H1 (cell line): ENCODE results near the gene IL1RAP. TPM values are rescaled to one million over a fixed set of nuclear protein-coding genes. Genes with fewer than 3 reads are reported as not detected.
A peak's percentile ranks its signal among the peaks of the same experiment; 100 is the strongest.

Experiments used
- CTCF ChIA-PET: fragments of 300-600 bp; sonication (Branson Sonifier 250); formaldehyde crosslinking; loops from one replicate; lab custom pipeline; 2021; ENCODE audit not compliant: partially characterized antibody; lab: Charles Lee
- POLR2A ChIA-PET: fragments of 300-600 bp; sonication (Branson Sonifier 250); formaldehyde crosslinking; loops from one replicate; lab custom pipeline; 2021; ENCODE audit warnings: inconsistent platforms; ENCODE audit not compliant: partially characterized antibody; lab: Charles Lee
- DNase-seq, 2 experiments: peaks; one replicate each; pipeline versions ENCODE4 v3.0.0 to v3.0.0-alpha.2; 2010 to 2022; ENCODE audit warnings: low spot score in 2 of 2, low read depth in 1 of 2, mixed read lengths in 1 of 2
- FAIRE-seq: peaks from 2 replicates; lab custom pipeline; 2011; peaks lifted over from hg19 to GRCh38; lab: Jason Lieb, UNC
- H2AFZ ChIP-seq: 2 replicates; pipeline ENCODE4 v1.8.1; 2012; ENCODE audit warnings: low read length, inconsistent platforms
- H2AK5ac ChIP-seq: 2 replicates; pipeline ENCODE4 v1.6.1; 2013; ENCODE audit warnings: low read depth, low read length
- H2BK120ac ChIP-seq: replicated peaks from 2 replicates; pipeline ENCODE3; 2013; ENCODE audit warnings: low read depth, low read length, inconsistent platforms
- H2BK12ac ChIP-seq: 2 replicates; pipeline ENCODE4 v1.6.1; 2013; ENCODE audit warnings: low read depth, low read length
- H2BK15ac ChIP-seq: 2 replicates; pipeline ENCODE4 v1.6.1; 2013; ENCODE audit warnings: low read length
- H2BK20ac ChIP-seq: 2 replicates; pipeline ENCODE4 v1.6.1; 2013; ENCODE audit warnings: low read length
- H2BK5ac ChIP-seq: 2 replicates; pipeline ENCODE4 v1.6.1; 2013; ENCODE audit warnings: low read depth, low read length
- H3K14ac ChIP-seq: 2 replicates; pipeline ENCODE4 v1.6.1; 2013; ENCODE audit warnings: inconsistent platforms; ENCODE audit not compliant: insufficient read length
- H3K18ac ChIP-seq: 2 replicates; pipeline ENCODE4 v1.6.1; 2013; ENCODE audit warnings: low read length; ENCODE audit errors: extremely low read depth
- H3K23ac ChIP-seq: 2 replicates; pipeline ENCODE4 v1.6.1; 2013; ENCODE audit warnings: inconsistent platforms; ENCODE audit not compliant: insufficient read length
- H3K23me2 ChIP-seq: 2 replicates; pipeline ENCODE4 v1.6.1; 2013; ENCODE audit warnings: low read depth, low read length
- H3K27ac ChIP-seq: 2 replicates; pipeline ENCODE4 v1.6.1; 2011; ENCODE audit warnings: low read depth, low read length, inconsistent platforms
- H3K27me3 ChIP-seq, 4 experiments: replicated peaks in 1 of 4; 1 replicate in 1 of 4; 2 replicates in 3 of 4; pipeline versions ENCODE4 v1.6.1 to v1.8.1; 2011 to 2013; ENCODE audit warnings: low read length in 3 of 4, mild to moderate bottlenecking in 3 of 4, inconsistent platforms in 2 of 4, mixed read lengths in 2 of 4, moderate library complexity in 1 of 4; ENCODE audit not compliant: control insufficient read depth in 3 of 4, insufficient read depth in 3 of 4; ENCODE audit errors: extremely low read depth in 1 of 4
- H3K36me3 ChIP-seq, 4 experiments: 2 replicates each; pipeline versions ENCODE4 v1.6.1 to v1.8.1; 2011 to 2013; ENCODE audit warnings: mild to moderate bottlenecking in 4 of 4, low read length in 3 of 4, moderate library complexity in 2 of 4, control low read depth in 1 of 4, inconsistent platforms in 1 of 4; ENCODE audit not compliant: insufficient read depth in 4 of 4, control insufficient read depth in 2 of 4
- H3K4ac ChIP-seq: replicated peaks from 2 replicates; pipeline ENCODE3; 2013; ENCODE audit warnings: low read length, low read depth, mixed read lengths, inconsistent platforms; ENCODE audit not compliant: insufficient read length
- H3K4me1 ChIP-seq, 4 experiments: replicated peaks in 1 of 4; 1 replicate in 1 of 4; 2 replicates in 3 of 4; pipeline versions ENCODE4 v1.6.1 to v1.8.1; 2011 to 2013; ENCODE audit warnings: low read length in 3 of 4, inconsistent platforms in 2 of 4, mixed read lengths in 1 of 4; ENCODE audit not compliant: insufficient read depth in 4 of 4, control insufficient read depth in 3 of 4
- H3K4me2 ChIP-seq, 2 experiments: 2 replicates each; pipeline versions ENCODE4 v1.6.1 to v1.8.1; 2011 to 2013; ENCODE audit warnings: low read depth in 2 of 2, low read length in 2 of 2, control low read depth in 1 of 2, inconsistent platforms in 1 of 2, mild to moderate bottlenecking in 1 of 2; ENCODE audit not compliant: insufficient read depth in 1 of 2
- H3K4me3 ChIP-seq, 4 experiments: fragments of 200-600, 300-600 bp in 1 of 4; sonication (generic), shearing (Covaris generic), sonication (Bioruptor Twin) in 1 of 4; 2 replicates each; pipeline versions ENCODE4 v1.5.1 to v1.8.1; 2011 to 2016; ENCODE audit warnings: low read length in 4 of 4, low read depth in 3 of 4, control low read depth in 2 of 4, inconsistent platforms in 2 of 4, mild to moderate bottlenecking in 2 of 4, mixed read lengths in 1 of 4, moderate library complexity in 1 of 4; ENCODE audit not compliant: insufficient read depth in 2 of 4; ENCODE audit errors: extremely low read depth in 1 of 4
- H3K56ac ChIP-seq: replicated peaks from 2 replicates; pipeline ENCODE3; 2013; ENCODE audit warnings: low read depth, mild to moderate bottlenecking, mixed read lengths, low read length, inconsistent platforms; ENCODE audit not compliant: insufficient read length
- H3K79me1 ChIP-seq: 2 replicates; pipeline ENCODE4 v1.6.1; 2013; ENCODE audit warnings: low read depth, low read length, control low read depth
- H3K79me2 ChIP-seq, 2 experiments: 2 replicates each; pipeline versions ENCODE4 v1.6.1 to v1.8.1; 2012 to 2013; ENCODE audit warnings: low read length in 2 of 2, mild to moderate bottlenecking in 2 of 2, inconsistent platforms in 1 of 2; ENCODE audit not compliant: insufficient read depth in 2 of 2, control insufficient read depth in 1 of 2
- H3K9ac ChIP-seq, 4 experiments: replicated peaks in 1 of 4; 1 replicate in 1 of 4; 2 replicates in 3 of 4; pipeline versions ENCODE4 v1.6.1 to v1.8.1; 2011 to 2013; ENCODE audit warnings: low read depth in 3 of 4, low read length in 3 of 4, control low read depth in 2 of 4, mild to moderate bottlenecking in 2 of 4, moderate library complexity in 2 of 4, inconsistent platforms in 1 of 4; ENCODE audit errors: extremely low read depth in 1 of 4
- H3K9me3 ChIP-seq, 2 experiments: 2 replicates each; pipeline versions ENCODE4 v1.6.1 to v1.8.1; 2012 to 2013; ENCODE audit warnings: mild to moderate bottlenecking in 2 of 2, moderate library complexity in 2 of 2, control low read depth in 1 of 2, inconsistent platforms in 1 of 2, low read depth in 1 of 2, low read length in 1 of 2, mixed read lengths in 1 of 2; ENCODE audit not compliant: insufficient read depth in 2 of 2
- H4K20me1 ChIP-seq, 2 experiments: replicated peaks in 1 of 2; 2 replicates each; pipeline versions ENCODE3 to v1.8.1; 2011 to 2013; ENCODE audit warnings: inconsistent platforms in 2 of 2, low read length in 2 of 2, mild to moderate bottlenecking in 1 of 2; ENCODE audit not compliant: insufficient read depth in 2 of 2, control insufficient read depth in 1 of 2
- H4K5ac ChIP-seq: 2 replicates; pipeline ENCODE4 v1.6.1; 2013; ENCODE audit warnings: low read length, low read depth, mixed read lengths, inconsistent platforms; ENCODE audit not compliant: insufficient read length
- H4K8ac ChIP-seq: 2 replicates; pipeline ENCODE4 v1.8.0; 2013; ENCODE audit warnings: mild to moderate bottlenecking, moderate library complexity, low read length, inconsistent platforms; ENCODE audit not compliant: insufficient read depth; ENCODE audit errors: extremely low read depth
- H4K91ac ChIP-seq: replicated peaks from 2 replicates; pipeline ENCODE3; 2013; ENCODE audit warnings: low read length, mixed read lengths, inconsistent platforms; ENCODE audit not compliant: insufficient read length
- RBBP5 ChIP-seq: IDR thresholded peaks from 2 replicates; pipeline ENCODE4 v1.7.1; 2012; ENCODE audit warnings: low read depth, mild to moderate bottlenecking, inconsistent platforms, low read length, moderate library complexity, borderline replicate concordance
- USF2 ChIP-seq: IDR thresholded peaks from 2 replicates; pipeline ENCODE4 v1.6.1; 2011; ENCODE audit warnings: low read length, improper control_type of control experiment
- WGBS, 2 experiments: shearing (Covaris generic) in 1 of 2; methylation state at CpG; one replicate each; pipeline versions ENCODE4 v1.1.6 to v1.1.7; 2013 to 2015; ENCODE audit warnings: low lambda C conversion rate in 2 of 2, mixed read lengths in 2 of 2, inconsistent platforms in 1 of 2, low coverage in 1 of 2, missing lambda C conversion rate in 1 of 2; ENCODE audit not compliant: insufficient replicate concordance in 2 of 2, insufficient coverage in 1 of 2, insufficient read length in 1 of 2; ENCODE audit errors: extremely low coverage in 1 of 2, missing lambda C conversion rate in 1 of 2; 5-methylcytosine and 5-hydroxymethylcytosine counted together
- polyA plus RNA-seq, 7 experiments: library from polyadenylated mRNA; depleted of rRNA in 3 of 7; stranded (reverse) in 5 of 7; unstranded in 2 of 7; fragments of >200 nt in 5 of 7; fragments of 200-250 nt in 2 of 7; gene quantifications; 1 replicate in 5 of 7; 2 replicates in 1 of 7; 4 replicates in 1 of 7; pipeline versions ENCODE4 v1.2.1 to v1.2.3, GENCODE V29; 2011 to 2013; ENCODE audit warnings: missing spikeins in 2 of 7, mixed read lengths in 2 of 7
- total RNA-seq: library from RNA; stranded (reverse); fragmentation: NEBNext Ultra II Directional; extraction: Animal tissue kit (Norgen Biotek cat#: 25700); gene quantifications from 2 replicates; pipeline ENCODE4 v1.2.1, GENCODE V29; 2021

Gene IL1RAP
- total and polyA plus RNA-seq, 2 of the 8 experiments (the other 6 are each of a cell fraction or from before 2014, with no cell fraction given), result 2.4 to 3.9 TPM

DNA sequence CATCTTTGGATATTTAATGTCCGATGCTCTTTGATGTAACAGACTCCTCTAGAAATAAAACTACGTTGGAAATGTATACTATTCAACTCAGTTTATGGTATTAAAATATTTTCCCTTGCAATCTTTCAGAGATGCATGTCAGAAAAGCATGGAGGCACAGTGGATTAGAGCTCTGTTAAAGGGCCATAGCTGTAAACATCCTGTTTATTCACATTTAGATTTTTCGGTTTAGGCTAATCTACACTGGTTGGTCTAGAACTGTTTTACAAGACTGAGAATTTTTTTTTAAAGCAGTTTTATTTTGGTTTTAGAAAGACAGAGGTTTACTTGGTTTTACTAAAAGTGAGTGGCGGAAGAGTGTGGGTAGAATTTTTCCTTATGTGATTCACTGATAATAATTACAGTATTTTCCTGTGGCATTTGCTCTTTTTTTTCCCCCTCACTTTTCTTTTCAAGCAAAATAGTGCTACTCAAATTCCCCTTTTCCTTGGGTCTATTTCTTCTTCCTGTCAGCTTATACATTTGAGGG lies 132.1 kb downstream of the IL1RAP start:
- Histone ChIP-seq H3K27ac (no peak overlapping the region), H2BK20ac (no peak overlapping the region), H3K4ac (no peak overlapping the region), H3K27me3 (no peaks in the 10 kb centered on the region), H3K79me1 (no peaks in the 10 kb centered on the region), H3K56ac (no peak overlapping the region), H3K14ac (no peak overlapping the region), H4K91ac (no peak overlapping the region), H3K36me3 (no peaks in the 10 kb centered on the region), H3K4me1 (peaks cover 2 to 9% (median 3%) of the 10 kb centered on the region in 4 experiments; a peak in 3 of 7 replicates), H2BK5ac (no peak overlapping the region), H3K4me3 (peak overlapping the region in 1 of 4 experiments; percentile 26; a peak in 1 of 8 replicates), H2AK5ac (no peak overlapping the region), H2BK120ac (no peak overlapping the region), H4K8ac (no peak overlapping the region), H3K79me2 (no peaks in the 10 kb centered on the region), H3K23me2 (no peaks in the 10 kb centered on the region), H3K18ac (no peak overlapping the region), H3K23ac (no peak overlapping the region), H3K9me3 (no peaks in the 10 kb centered on the region), H2BK15ac (no peak overlapping the region), H2BK12ac (no peak overlapping the region), H2AFZ (no peak overlapping the region), H4K5ac (no peak overlapping the region)
- 70% methylated on average over 4 of the region's 4 CpGs; no CpG with 5 or more reads in 1 of the 2 experiments for WGBS, 2 experiments
- no peak for DNase-seq
- POLR2A ChIA-PET, result no interaction called here
- no peak for FAIRE-seq
- TF ChIP-seq USF2 (no peak), RBBP5 (no peak)
- TF ChIP-seq, all 59 proteins: peak for 0
- Histone ChIP-seq H3K4me2 (peak overlapping the region; percentile 1 to 2; a peak in 1 of 4 replicates), H3K9ac (no peak overlapping the region), H4K20me1 (no peaks in the 10 kb centered on the region)
- CTCF ChIA-PET, result interaction anchor here (0.6 kb wide), 1 partner anchor 103 kb away, joined by 3 read pairs; no protein-coding TSS in a partner anchor
